Upper lobe of right lung (tissue), 1 donor: ENCODE measurements around the gene FALEC. TPM values are rescaled to one million over a fixed set of nuclear protein-coding genes. Genes with fewer than 3 reads are reported as not detected.

Source experiments
- ATAC-seq: fragments of 200-7000 bp; cut with Tn5 transposase; one replicate; pipeline ENCODE4 v1.9.1; 2020; ENCODE audit warnings: mild to moderate bottlenecking, moderate library complexity
- DNase-seq: peaks from one replicate; pipeline ENCODE4 v3.0.0-alpha.2; 2020
- H3K27ac ChIP-seq: fragments of 200-600 bp; one replicate; pipeline ENCODE4 v1.8.0; 2022
- H3K27me3 ChIP-seq: fragments of 200-600 bp; one replicate; pipeline ENCODE4 v1.8.0; 2022; ENCODE audit warnings: mild to moderate bottlenecking
- H3K36me3 ChIP-seq: fragments of 200-600 bp; one replicate; pipeline ENCODE4 v1.8.0; 2022
- H3K4me1 ChIP-seq: fragments of 200-600 bp; one replicate; pipeline ENCODE4 v1.8.0; 2022
- H3K4me3 ChIP-seq: fragments of 200-600 bp; one replicate; pipeline ENCODE4 v1.8.0; 2022; ENCODE audit warnings: mild to moderate bottlenecking
- H3K9me3 ChIP-seq: fragments of 200-600 bp; one replicate; pipeline ENCODE4 v1.8.0; 2022
- intact Hi-C: fragments of 100-400 bp; cut with DNase I; formaldehyde crosslinking; loops from one replicate; pipeline ENCODE4 v1.11.0; 2022
- long read RNA-seq: library from polyadenylated mRNA; unstranded; transcript quantifications from one replicate; pipeline ENCODE4 v2.0.0, GENCODE V29; 2021
- total RNA-seq: library from RNA; stranded (reverse); fragmentation: NEBNext Ultra II Directional; extraction: Animal tissue kit (Norgen Biotek cat#: 25700); gene quantifications from one replicate; pipeline ENCODE4 v1.2.1, GENCODE V29; 2021
- TF ChIP-seq, protein P1 (sequence below): fragments of 200-600 bp; IDR thresholded peaks from one replicate; pipeline ENCODE4 v1.8.0; 2022; ENCODE audit warnings: antibody characterized with exemption
- donor health status: DM: no; HTN: yes; CAD: no; lungs with severe emphysema.

Gene FALEC
- total RNA-seq, result 1.0 TPM
- long read RNA-seq, partial matches to known transcripts, result 0 of 1 reads
- long read RNA-seq, other reads (novel, unspliced or antisense), result 1 of 1 reads

GRCh38 chr1:150515328-150516049, at the start of gene FALEC:
Gene FALEC, plus strand, starts transcription at chr1:150515752.
- H3K27ac ChIP-seq, result peak within 1 kb of the TSS; percentile 88
- intact Hi-C loops, result no loop called here
- peak; percentile 99 for ATAC-seq

DNA sequence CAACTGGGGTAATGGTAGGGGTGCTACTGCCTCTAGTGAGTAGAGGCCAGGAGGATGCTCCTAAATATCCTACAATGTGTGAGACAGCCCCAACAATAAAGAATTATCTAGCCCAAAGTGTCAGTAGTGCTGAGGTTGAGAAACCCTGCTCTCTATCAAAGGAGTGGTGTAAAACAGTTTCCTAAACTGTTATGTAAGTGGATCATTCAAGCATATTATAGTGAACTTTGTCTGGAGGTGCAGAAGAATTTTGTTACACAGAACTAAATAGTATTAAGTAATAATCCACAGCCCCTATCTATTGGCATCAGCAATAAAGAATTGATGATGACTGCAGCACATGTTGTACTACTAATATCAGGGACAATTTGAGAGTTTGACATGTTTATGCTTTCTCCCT, 48.6 kb upstream of the FALEC start:
- no peaks in the 10 kb centered on the region for H3K4me1 ChIP-seq
- H3K9me3 ChIP-seq, result no peaks in the 10 kb centered on the region
- ATAC-seq (no peak), DNase-seq (no peak)
- peaks cover 83% of the 10 kb centered on the region for H3K36me3 ChIP-seq
- H3K27ac ChIP-seq, result no peak overlapping the region
- no peak overlapping the region for H3K4me3 ChIP-seq
- TF ChIP-seq, protein P1, sequence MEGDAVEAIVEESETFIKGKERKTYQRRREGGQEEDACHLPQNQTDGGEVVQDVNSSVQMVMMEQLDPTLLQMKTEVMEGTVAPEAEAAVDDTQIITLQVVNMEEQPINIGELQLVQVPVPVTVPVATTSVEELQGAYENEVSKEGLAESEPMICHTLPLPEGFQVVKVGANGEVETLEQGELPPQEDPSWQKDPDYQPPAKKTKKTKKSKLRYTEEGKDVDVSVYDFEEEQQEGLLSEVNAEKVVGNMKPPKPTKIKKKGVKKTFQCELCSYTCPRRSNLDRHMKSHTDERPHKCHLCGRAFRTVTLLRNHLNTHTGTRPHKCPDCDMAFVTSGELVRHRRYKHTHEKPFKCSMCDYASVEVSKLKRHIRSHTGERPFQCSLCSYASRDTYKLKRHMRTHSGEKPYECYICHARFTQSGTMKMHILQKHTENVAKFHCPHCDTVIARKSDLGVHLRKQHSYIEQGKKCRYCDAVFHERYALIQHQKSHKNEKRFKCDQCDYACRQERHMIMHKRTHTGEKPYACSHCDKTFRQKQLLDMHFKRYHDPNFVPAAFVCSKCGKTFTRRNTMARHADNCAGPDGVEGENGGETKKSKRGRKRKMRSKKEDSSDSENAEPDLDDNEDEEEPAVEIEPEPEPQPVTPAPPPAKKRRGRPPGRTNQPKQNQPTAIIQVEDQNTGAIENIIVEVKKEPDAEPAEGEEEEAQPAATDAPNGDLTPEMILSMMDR, result no peak
- no peaks in the 10 kb centered on the region for H3K27me3 ChIP-seq
- intact Hi-C loops, result loop anchor here (5.0 kb wide), 1 partner anchor 65 kb away; no protein-coding TSS in a partner anchor

More at GRCh38 chr1:150515328-150516049, at the start of gene FALEC:
- DNase-seq, result peak; percentile 99
- peaks cover 8% of the 10 kb centered on the region for H3K4me1 ChIP-seq
- TF ChIP-seq, protein P1, result no peak
- no peaks in the 10 kb centered on the region for H3K27me3 ChIP-seq
- H3K4me3 ChIP-seq, result peak within 1 kb of the TSS; percentile 68
- no peaks in the 10 kb centered on the region for H3K36me3 ChIP-seq
- H3K9me3 ChIP-seq, result no peaks in the 10 kb centered on the region

- ATAC-seq (no peak), DNase-seq (no peak)
- Histone ChIP-seq H3K27ac (no peak overlapping the region), H3K4me1 (peaks cover 6% of the 10 kb centered on the region), H3K27me3 (no peaks in the 10 kb centered on the region), H3K4me3 (no peak overlapping the region), H3K9me3 (no peaks in the 10 kb centered on the region), H3K36me3 (peaks cover 79% of the 10 kb centered on the region)
- TF ChIP-seq, protein P1, result no peak
- intact Hi-C loops, result loop anchor here (5.0 kb wide), 1 partner anchor 63 kb away; no protein-coding TSS in a partner anchor
Measured at GRCh38 chr1:150469291-150469690, 46.3 kb upstream of the FALEC start.

DNA sequence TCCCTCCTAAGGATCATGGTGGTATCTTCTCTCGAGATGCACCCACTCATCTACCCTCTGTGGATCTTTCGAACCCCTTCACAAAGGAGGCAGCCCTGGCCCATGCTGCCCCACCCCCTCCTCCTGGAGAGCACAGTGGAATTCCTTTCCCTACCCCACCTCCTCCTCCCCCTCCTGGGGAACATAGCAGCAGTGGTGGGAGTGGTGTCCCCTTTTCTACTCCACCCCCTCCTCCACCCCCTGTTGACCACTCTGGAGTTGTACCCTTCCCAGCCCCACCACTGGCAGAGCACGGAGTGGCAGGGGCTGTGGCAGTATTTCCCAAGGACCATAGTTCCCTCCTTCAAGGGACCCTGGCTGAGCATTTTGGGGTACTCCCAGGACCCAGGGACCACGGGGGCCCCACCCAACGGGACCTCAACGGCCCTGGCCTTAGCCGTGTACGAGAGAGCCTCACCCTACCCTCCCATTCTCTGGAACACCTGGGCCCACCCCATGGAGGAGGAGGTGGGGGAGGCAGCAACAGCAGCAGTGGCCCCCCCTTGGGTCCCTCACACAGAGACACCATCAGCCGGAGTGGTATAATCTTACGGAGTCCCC, 42.9 kb upstream of the FALEC start:
- ATAC-seq, result peak; percentile 16

GRCh38 chr1:150473659-150474058, 41.9 kb upstream of the FALEC start:
- no peak overlapping the region for H3K27ac ChIP-seq
- no peaks in the 10 kb centered on the region for H3K9me3 ChIP-seq
- peaks cover 38% of the 10 kb centered on the region for H3K36me3 ChIP-seq
- H3K4me3 ChIP-seq, result no peak overlapping the region
- DNase-seq (no peak), ATAC-seq (peak; percentile 32)
- TF ChIP-seq, protein P1, result no peak
- intact Hi-C loops, result no loop called here
- peaks cover 18% of the 10 kb centered on the region for H3K4me1 ChIP-seq
- H3K27me3 ChIP-seq, result no peaks in the 10 kb centered on the region

More for the DNA sequence above, 42.9 kb upstream of the FALEC start:
- no peaks in the 10 kb centered on the region for H3K9me3 ChIP-seq
- no peak overlapping the region for H3K27ac ChIP-seq
- H3K27me3 ChIP-seq, result no peaks in the 10 kb centered on the region
- H3K36me3 ChIP-seq, result peaks cover 47% of the 10 kb centered on the region
- H3K4me3 ChIP-seq, result no peak overlapping the region
- DNase-seq, result no peak
- TF ChIP-seq, protein P1, result no peak
- H3K4me1 ChIP-seq, result peaks cover 18% of the 10 kb centered on the region
- intact Hi-C loops, result no loop called here
